ENCODE results near the gene BUD23.
A peak's percentile ranks its signal among the peaks of the same experiment; 100 is the strongest.
"Not testable (repeated sequence)": the region's sequence is repeated elsewhere in the genome, so short reads cannot be mapped to it uniquely, and the experiment has no call there.

The BUD23 gene

DNA sequence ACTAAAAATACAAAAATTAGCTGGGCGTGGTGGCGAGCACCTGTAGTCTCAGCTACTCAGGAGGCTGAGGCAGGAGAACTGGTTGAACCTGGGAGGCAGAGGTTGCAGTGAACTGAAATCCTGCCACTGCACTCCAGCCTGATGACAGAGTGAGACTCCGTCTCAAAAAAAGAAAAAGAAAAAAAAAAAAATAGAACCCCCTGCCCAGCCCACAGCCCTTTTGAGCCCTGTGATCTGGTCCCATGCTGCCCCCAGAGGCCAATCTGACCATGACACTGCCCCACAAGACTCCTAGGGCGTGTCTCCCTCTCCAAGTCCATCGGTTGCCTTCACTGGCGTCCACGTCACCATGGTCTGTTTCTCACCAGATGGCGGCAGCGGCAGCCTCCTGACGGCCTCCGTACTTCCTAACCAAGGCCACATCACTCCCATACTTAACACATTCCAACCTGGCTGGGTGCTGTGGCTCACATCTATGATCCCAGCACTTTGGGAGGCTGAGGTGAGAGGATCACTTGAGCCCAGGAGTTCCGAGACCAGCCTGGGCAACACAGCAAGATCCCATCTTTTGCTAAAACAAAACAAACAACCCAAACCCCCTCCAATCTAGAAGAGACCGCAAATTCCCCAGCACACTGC lies 18.1 kb downstream of the BUD23 start:
- DNase-seq (ENCODE audit: low read depth in 2 of 2) = no peak

DNA sequence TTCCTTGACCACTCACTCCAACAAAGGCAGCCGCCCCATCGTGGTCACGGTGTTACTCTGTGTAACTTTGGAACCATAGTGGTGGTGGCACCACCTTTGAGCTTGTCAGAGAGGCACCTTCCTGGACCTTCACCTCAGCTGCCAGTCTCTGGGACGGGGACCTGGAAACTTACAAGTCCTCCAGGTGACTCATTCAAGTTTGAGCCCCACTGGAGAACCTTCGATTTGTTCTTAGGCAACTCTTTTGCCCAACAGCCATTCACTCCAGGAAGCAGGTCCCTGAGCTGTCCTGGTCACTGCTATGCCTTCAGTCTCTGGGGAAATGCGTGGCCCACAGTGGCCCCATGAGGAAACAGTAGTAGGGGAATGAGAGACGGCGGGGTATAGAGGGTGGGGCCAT lies 18.8 kb downstream of the BUD23 start:
- no peak for DNase-seq (ENCODE audit: low read depth in 2 of 2)

DNA sequence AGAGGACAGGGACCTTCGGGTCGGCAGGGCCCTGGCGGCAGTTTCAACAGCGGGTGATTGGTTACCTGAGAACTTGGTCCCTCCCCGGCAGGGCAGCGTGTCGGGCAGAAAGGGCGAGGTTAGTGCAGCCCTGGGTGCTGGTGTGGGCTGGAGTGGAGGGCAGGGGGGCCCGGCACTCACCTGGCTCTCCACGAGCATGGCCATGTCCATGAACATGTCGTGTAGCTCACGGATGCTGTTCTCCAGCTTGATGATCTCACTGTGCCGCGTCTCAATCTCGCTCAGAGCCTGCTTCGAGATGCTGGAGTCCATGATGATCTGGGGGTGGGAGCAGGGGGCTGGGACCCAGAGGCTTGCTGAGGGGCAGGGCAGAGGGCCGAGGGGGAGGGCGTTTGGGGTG lies 19.3 kb downstream of the BUD23 start:
- DNase-seq (ENCODE audit: low read depth in 2 of 2) = no peak

DNA sequence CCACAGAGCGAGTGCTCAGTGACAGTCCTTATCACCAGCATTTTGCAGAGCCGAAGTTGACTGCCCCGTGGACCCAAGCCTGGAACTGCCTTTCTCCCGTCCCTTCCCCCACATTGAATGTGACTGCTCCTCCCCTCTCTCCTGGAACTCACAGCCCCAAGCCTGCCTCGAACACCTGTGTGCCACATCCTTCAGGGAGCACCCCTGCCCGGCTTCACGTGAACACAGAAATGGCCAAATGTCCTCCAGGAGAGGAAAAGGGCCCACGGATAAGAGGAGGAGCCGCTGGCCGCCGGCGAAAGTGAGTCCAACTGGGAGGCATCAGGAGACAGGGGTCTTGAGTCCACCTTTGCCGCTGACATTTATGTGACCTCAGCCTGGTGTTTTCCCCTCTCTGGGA lies 19.8 kb downstream of the BUD23 start:
- DNase-seq (ENCODE audit: low read depth in 2 of 2) = no peak

DNA sequence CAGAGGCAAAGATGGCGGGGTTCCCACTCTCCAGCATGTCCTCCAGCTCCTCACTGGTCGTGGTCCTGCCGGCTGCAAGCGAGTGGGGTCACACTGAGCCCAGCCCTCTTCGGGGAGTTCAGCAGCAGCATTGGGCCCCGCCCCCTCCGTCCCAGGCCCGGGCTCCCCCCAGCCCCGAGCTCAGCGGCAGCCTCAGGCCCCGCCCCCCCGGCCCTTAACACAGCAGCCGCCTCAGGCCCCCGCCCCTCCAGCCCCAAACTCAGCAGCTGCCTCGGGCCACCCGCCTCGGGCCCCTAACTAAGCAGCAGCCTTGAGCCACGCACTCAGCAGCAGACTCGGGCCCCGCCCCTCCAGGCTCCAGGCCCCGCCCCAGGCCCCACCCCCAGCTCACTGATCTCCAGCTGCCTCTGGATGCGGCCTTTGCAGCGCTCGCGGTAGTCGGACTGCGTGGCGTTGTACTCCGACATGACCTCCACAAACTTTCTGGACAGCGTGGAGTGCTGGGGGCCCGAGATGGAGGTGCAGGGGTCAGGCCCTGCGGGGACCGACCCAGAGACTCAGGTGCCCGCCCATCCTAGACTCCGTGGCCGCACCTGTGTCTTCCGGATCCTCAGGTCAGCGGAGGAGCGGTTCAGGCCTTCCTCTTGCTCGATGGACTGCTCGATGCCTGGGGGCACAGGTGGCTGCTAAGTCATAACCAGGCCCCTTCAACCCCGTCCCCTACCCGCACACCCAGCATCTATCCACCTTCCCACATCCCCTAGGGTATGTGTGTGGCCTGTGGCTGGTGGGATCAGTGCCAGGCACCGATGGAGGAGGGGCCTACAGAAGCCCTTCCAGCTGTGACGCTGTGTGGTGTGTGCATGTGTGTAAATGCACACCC lies 20.6 kb downstream of the BUD23 start:
- no peak for DNase-seq (ENCODE audit: low read depth in 2 of 2)

DNA sequence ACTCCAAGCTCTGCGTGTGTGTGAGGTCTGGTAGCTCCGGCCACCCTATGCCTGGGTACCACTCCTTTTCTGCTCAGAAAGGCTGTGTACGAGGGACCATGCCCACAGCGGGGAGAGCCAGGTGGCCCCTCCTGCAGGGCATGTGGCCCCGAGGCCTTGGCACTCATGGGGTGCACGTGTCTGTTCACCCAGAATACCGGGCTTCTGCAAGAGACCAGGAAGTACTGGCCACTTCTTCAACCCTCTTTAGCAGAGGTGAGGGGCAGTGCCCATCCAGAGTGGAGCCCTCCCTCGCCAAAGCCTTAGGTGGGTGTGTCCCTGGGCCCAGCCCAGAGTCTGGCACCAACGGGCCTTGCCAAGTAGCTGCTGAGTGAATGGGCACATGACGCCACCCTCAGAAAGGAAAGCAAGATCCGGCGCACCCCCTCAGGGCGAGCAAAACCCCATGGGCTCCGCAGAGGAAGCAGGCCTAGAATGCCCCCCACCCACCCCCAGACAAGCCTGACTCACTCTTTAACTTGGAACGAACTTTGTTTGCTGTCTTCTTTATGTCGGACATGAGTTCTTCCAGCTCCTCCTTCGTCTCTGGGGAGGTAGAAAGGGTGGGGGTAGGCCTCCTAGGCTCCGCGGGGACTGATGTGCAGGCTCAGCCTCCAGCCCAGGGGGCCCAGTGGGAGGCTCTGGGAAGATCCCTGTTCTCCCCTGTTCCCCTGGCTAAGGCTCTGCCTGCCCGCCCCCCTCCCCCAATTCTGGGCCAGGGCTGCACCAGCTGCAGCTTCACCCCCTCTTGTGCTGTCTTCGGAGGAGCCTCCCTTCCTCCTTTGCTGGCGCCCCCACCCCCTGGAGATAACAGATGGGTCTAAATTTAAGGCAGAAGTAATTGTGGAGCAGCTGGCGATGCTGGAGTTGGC lies 21.5 kb downstream of the BUD23 start:
- no peak for DNase-seq (ENCODE audit: low read depth in 2 of 2)

DNA sequence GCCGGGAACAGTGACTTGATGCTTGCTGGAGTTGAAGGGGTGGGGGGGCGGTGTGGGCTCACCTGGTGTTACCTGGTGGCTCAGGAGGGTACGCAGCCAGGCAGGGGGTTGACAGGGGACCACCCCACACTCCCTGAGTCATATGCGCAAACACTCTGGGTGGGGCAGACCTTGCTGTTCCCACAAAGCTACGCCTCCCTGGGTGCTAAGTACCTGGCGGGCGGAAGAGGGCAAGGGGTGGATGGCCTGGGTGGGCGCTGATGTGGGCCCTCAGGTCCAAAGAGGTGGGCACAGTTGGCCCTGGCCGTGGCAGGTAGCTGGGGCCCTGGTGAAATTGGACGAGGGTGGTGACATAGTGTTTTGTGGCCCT lies 22.1 kb downstream of the BUD23 start:
- DNase-seq (ENCODE audit: low read depth in 2 of 2) = no peak

DNA sequence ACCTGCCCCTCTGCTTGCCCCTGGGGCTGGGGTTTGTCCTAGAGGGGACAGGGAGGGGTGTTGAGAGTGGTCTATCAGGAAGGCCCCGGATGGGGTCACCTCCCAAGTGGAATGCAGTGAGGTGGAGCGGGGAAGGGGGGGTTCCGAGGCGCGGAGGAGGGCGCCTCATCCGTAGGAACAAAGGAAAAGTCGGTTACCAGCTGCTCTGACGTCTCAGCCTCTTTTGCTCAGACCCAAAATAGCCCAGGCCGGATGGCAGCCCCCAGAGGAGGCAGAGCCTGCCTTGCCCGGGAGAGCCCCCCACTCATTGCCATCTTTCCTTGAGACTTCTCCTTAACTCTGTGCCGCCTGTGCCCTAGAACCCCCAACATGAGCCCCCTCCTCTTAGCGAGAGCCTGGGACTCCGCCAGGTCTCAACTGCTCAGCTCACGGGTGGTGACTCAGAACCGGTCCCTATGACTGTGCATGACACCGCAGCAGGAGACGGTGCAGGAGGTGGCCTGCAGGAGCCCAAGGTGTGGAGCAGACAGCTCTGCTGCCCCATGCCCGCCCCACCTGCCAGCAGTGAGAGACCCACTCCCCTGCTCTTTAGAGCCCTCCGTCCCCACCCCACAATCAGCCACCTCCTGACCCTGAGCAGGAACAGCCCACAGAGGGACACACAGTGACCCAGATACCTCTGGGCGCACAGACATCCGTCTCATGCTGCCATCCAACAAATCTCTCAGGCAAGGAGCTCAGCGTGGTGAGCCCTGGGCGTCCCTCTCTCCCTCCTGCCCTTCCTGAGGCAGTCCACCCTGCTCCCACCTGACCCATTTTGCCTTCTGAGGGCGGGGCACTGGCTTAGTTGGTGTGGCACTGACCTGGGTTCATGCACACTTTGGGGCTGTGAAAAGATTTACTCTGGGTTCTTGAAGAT lies 23.0 kb downstream of the BUD23 start:
- no peak for DNase-seq (ENCODE audit: low read depth in 2 of 2)

DNA sequence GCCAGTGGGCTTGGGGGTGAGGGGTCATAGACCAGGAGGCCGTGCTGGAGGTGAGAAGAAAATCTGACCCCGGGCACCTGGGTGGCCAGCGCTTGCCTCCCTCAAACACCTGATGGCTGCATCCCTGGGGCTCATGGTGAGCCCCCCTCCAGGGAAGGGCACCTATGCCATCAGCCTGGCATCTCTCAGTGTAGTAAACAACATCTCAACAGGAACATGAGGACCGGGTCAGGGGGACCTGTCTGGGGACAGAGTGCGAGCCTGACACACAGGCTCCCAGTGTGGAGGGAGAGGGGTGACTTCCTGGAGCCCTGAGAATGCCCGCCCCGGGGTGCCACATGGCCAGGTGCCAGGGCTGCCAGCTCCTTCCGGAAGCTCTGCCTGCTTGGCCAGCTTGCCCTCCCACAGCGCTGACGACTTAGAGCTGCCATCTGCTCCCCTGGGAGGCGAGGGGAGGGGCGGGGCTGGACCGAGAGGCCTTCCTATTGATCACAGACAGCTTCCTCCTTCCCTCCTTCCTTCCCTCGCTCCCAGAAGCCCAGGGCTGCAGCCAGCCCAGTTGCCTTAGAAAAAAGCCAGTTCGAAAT lies 23.7 kb downstream of the BUD23 start:
- no peak for DNase-seq (ENCODE audit: low read depth in 2 of 2)

DNA sequence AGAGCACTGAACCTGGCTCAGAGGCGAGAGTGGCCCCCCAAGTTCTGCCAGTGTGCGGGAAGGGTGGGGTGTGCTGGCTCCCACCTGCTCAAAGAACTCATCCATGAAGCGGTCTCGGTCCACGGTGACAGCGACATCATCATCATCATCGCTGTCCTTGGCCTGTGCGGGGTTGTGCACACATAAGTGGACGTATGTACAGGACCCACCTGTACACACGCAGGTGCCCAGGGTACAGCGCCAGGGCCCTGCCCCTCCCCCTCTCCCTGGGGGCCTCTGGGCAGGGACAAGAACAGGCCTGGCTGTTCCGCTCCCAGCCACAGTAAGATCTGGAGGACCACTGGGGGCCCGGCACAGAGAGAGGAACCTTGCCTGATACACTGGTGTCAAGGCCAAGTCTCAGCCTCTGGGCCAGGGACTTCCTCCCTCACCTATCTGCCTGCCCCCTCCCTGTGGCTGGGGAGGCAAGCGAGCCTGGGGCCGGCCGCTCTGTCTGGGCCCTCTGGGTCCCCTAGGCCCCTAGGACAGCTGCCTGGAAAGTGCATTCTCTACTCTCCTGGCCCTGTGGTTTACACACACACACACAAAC lies 25.7 kb downstream of the BUD23 start:
- no peak for DNase-seq (ENCODE audit: low read depth in 2 of 2)

DNA sequence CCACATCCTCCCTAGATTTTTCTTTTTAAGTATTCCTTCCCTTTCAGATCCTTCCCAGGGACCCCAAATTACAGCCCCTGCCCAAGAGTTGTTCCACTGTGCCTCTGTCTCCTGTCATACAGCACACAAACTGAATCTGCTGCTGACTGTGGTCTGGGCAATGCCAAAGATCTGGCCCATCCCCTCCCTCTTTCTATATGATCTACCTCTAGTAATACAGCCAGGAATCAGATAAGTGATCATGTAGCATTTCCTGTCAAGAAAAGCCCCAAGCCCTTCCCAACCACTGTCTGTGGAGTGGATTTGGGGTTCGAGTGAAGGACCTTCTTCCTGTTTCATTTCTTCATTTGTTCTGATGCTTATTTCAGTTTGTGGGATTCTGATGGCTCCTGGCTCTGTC lies 29.4 kb downstream of the BUD23 start:
- DNase-seq (ENCODE audit: low read depth in 2 of 2) = no peak

DNA sequence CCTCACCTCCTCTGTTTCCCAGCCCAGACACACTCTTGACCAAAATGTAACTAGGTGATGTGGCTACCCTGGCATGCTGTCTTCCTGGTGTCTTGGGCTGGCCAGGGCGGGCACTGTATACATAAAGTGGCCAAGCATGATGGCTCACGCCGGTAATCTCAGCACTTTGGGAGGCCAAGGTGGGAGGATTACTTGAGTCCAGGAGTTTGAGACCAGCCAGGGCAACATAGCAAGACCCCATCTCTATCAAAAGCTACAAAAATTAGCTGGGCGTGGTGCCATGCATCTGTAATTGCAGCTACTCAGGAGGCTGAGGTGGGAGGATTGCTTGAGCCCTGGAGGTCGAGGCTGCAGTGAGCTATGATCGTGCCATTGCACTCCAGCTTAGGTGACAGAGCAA lies 29.9 kb downstream of the BUD23 start:
- DNase-seq (ENCODE audit: low read depth in 2 of 2) = not testable (repeated sequence)

DNA sequence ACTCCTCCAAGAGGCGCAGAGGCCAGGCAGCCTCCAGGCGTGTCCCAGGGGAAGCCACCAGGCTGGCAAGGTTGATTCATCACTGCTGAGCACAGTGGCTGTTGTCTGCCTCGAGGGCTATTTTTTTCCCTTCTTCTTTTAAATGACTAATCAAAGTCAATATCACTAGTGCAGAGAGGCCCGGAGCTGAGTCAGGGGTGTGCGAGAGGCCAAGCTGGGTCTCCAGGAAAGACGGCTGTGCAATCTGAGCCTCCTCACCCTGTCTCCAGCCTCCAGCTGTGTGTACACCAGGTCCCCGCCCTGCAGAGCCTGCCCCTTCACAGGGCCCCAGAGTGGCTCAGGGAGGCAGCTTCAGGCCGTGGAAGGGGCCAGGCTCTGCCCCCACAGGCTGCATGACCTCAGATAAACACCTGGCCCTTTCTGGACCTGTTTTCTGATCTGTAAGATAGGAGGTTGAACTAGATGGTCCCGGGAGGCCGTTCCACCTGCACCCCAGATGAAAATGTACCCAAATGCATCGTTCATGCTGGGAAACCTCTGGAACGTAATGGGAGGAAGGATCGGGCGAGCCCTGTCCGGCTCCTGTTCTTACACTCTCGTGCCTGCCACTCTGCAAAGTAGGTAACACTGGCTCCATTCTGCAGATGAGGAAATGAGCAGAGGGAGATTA lies 32.4 kb downstream of the BUD23 start:
- no peak for DNase-seq (ENCODE audit: low read depth in 2 of 2)

DNA sequence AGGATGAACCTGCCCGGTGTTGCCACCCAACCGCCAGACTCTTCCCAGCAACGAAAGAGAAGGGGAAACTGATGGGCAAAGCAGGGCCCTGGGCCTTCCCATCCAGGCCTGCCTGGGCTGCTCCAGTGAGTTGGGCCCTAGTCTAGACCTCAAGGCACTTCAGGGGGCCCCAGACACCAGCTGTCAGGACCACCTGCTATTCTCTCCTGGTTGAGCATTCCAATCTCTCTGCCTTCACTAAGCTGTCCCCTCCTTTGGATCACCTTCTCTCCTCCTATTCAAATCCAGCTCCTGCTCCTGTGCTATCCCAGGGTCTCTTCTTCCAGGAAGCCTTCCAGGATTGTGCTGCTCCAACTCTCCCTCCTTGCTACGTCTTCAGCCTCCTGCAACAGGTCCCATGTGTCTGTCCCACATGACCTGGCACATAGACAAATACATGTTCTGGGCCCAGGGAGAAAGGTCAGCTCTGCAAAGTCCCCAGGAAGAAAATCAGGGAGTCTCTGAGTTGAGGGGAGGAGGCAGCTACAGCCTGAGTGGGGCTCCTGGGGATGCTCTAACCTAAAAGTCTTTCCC lies 33.0 kb downstream of the BUD23 start:
- no peak for DNase-seq (ENCODE audit: low read depth in 2 of 2)

DNA sequence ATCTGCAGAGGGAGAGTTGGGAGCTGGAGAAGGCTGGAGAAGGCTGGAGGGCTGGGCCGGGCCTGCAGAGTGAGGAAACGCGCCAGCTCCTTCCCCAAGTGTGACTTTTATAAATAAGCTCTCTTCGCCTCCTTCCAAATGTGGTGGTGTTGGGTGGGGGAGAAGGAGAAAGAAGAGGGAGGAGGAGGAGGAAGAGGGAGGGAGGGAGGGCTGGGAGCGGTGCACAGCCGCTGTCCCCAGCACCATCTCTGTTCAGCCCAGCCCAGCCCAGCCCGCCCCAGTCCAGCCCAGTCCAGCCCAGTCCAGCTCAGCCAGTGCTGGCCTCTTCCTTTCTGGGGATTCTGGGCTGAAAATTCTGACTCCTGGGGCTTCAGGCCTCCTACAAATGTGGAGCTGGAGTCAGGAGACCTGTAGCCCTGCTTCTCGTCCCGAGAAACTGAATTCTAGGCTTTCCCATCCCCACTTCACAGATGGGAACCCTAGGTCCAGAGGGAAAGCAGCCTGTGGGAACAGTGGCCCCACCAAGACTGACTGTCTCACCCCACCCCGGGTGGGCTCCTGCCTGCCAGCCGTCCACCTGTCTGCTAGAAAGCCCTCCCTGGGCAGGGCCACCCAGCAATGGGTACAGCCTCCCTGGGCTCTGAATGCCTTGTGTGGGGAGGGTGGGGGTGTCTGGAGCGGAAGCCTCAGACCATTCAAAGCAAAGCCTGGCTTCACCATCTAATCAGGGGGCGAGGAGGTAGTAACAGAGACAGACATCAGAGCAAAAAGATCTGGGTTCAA lies 33.8 kb downstream of the BUD23 start:
- DNase-seq (ENCODE audit: low read depth in 2 of 2) = no peak

DNA sequence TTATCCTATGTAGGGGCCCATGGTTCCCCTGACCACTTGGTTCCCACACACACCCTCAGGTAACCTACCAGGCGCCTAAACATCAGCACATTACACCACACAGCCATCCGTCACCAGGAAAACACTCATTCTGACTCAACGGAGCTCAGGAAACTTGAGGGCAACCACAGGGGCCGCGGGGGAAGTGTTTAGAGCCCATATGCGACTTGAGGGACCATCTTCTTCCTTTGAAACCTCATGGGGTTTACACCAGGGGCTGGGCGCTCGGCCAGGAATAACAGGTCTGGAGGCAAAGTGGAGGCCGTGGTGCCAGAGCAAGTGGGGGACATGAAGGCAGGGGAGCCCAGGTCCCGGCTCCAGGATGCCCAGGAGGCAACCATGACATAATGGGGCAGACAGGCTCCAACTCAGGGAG lies 34.6 kb downstream of the BUD23 start:
- peak in 1 of 2 donors; percentile 47 for DNase-seq (ENCODE audit: low read depth in 2 of 2)

DNA sequence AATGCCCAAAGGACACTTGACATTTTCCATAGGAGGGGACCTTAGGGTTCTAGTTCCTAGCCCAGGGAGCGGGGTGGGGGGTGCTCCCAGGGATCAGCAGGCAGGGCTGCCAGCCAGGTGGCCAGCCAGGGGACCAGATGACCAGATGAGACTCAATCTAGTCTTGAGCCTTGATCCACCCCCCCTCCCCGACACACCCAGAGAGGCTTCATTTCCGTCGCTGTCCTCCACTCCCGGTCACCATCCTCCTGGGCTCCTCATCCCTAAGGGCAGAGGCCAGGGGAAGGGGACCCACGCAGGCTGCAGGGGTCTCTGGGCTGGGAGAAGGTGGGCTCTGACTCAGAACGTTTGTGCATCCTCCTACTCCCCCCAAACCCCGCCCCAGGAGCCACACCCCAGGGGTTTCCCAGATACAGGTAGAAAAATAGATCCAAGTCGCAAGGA lies 35.1 kb downstream of the BUD23 start:
- DNase-seq (ENCODE audit: low read depth in 2 of 2) = no peak

DNA sequence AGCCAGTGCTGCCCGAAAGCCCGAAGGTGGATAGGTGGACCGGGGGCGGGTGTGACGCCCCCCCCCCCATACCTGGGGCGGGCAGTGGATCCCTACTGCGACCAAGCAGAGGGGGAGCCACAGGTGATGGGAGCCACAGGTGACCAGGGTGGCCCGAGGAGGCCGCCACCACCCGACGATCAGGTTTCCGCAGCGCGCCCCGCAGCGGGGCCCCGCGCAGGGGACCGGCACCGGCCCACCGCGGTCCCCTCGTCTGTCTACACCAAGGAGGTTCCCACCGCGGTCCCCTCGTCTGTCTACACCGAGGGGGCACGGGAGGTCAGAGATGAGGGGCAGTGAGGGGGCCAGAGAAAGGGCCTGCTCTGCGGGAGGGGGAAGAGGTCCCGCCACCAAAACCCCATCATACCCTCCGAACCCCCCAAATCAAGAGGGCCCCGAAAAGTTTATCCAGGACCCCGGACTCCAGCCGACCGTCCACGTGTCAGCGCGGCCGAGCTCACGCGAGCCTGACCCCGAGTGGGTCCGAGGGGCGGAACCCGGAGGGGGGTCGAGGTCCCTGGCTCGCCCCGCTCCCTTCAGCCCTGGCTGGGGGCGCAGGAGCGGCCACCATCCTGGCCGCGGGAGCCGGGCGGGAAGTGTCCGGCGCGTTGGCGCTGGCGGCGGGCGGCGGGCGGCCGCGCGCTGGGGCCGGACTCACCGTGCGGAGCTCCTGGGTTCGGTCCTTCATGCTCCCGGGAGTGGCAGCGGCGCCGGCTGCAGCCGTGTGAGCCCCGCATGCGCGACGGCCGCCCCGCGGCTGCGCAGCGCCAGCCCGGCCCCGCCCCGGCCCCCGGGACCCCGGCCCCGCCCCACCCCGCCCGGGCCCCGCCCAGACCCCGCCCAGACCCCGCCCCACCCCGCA lies 35.8 kb downstream of the BUD23 start, which contains the start of gene STX1A:
TSS of gene STX1A (minus strand) at position 765 of the 901 bp plus-strand sequence. CDS start at position 727, 38 bp downstream.
- peak in 1 of 2 donors; percentile 47 for DNase-seq (ENCODE audit: low read depth in 2 of 2)

Data from stimulated activated CD4-positive, alpha-beta T cell treated with anti-CD3 and anti-CD28 coated beads, Interleukin-1b, Interleukin-23, amount 100 ng/mL, for 1 hour (primary cell).